Activated T-helper 17 cell treated with anti-CD3 and anti-CD28 coated beads, Interleukin-2, amount 50 U/mL, for 72 hours (primary cell): ENCODE results near the gene CCDC190. TPM values are rescaled to one million over a fixed set of nuclear protein-coding genes. Genes with fewer than 3 reads are reported as not detected.
"Not testable (repeated sequence)": the region's sequence is repeated elsewhere in the genome, so short reads cannot be mapped to it uniquely, and the experiment has no call there.

Experiments used
- ATAC-seq: fragments of 150-1000 bp; cut with Tn5 transposase; replicated peaks from 2 replicates; pipeline ENCODE4 v1.10.0; 2021; ENCODE audit warnings: mild to moderate bottlenecking, moderate library complexity
- H3K27ac Mint-ChIP-seq: one replicate; pipeline ENCODE4 v1.8.0; 2022; ENCODE audit warnings: mixed read lengths
- H3K27me3 Mint-ChIP-seq: one replicate; pipeline ENCODE4 v1.8.0; 2022; ENCODE audit warnings: mixed read lengths
- H3K36me3 Mint-ChIP-seq: one replicate; pipeline ENCODE4 v1.8.0; 2022; ENCODE audit warnings: low read depth, mild to moderate bottlenecking, mixed read lengths
- H3K4me1 Mint-ChIP-seq: one replicate; pipeline ENCODE4 v1.8.0; 2022; ENCODE audit warnings: mixed read lengths
- H3K4me3 Mint-ChIP-seq: one replicate; pipeline ENCODE4 v1.8.0; 2022; ENCODE audit warnings: mild to moderate bottlenecking, mixed read lengths
- H3K9me3 Mint-ChIP-seq: one replicate; pipeline ENCODE4 v1.8.0; 2022; ENCODE audit warnings: mixed read lengths
- total RNA-seq, 2 donors: library from RNA; stranded (reverse); gene quantifications; one replicate each; pipeline ENCODE4 v1.2.3, GENCODE V29; 2022

CCDC190 gene
- total RNA-seq, 2 donors from 2014 or later: not detected

GRCh38 chr1:162832470-162832869 lies 28.5 kb downstream of the CCDC190 start:
- H3K4me3 Mint-ChIP-seq: no peak overlapping the region
- H3K27me3 Mint-ChIP-seq: peaks cover 10% of the 10 kb centered on the region
- H3K4me1 Mint-ChIP-seq: peaks cover 5% of the 10 kb centered on the region

GRCh38 chr1:162829268-162829667 lies 31.7 kb downstream of the CCDC190 start:
- Mint-ChIP-seq H3K4me1 (no peaks in the 10 kb centered on the region), H3K9me3 (no peaks in the 10 kb centered on the region), H3K27ac (no peak overlapping the region), H3K36me3 (no peaks in the 10 kb centered on the region), H3K27me3 (peaks cover 17% of the 10 kb centered on the region), H3K4me3 (no peak overlapping the region)
- ATAC-seq: no peak

More at GRCh38 chr1:162832470-162832869, 28.5 kb downstream of the CCDC190 start:
- H3K36me3 Mint-ChIP-seq: no peaks in the 10 kb centered on the region
- ATAC-seq: no peak
- H3K9me3 Mint-ChIP-seq: no peaks in the 10 kb centered on the region
- H3K27ac Mint-ChIP-seq: no peak overlapping the region

GRCh38 chr1:162823771-162824525 lies 37.0 kb downstream of the CCDC190 start:
- Mint-ChIP-seq H3K4me1 (peaks cover 13% of the 10 kb centered on the region), H3K36me3 (no peaks in the 10 kb centered on the region), H3K27me3 (peaks cover 24% of the 10 kb centered on the region), H3K9me3 (no peaks in the 10 kb centered on the region), H3K4me3 (no peak overlapping the region), H3K27ac (no peak overlapping the region)
- ATAC-seq: peak; percentile 16

DNA sequence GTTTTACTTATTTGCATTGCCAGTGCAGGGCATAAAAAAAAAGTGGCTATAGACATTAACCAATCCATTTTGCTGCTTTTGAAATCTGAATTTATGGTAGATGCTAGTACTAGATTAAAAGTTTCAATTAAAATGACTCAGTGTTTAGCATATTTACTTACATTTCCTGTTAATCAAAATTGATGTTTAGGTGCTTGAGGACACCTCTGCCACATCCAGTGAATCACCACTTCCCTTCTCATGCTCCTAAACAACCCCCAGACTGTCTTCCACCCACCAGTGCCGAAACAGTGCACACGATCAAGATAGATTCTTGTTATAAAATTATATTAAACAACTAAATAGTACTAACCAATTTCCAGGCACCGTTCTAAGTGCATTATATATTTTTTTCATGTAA lies 37.7 kb downstream of the CCDC190 start:
- Mint-ChIP-seq H3K27me3 (peaks cover 20% of the 10 kb centered on the region), H3K27ac (no peak overlapping the region), H3K36me3 (no peaks in the 10 kb centered on the region), H3K4me1 (peaks cover 13% of the 10 kb centered on the region), H3K4me3 (peak overlapping the region; percentile 63), H3K9me3 (no peaks in the 10 kb centered on the region)
- ATAC-seq: peak; percentile 84

- Mint-ChIP-seq H3K36me3 (no peaks in the 10 kb centered on the region), H3K4me1 (peaks cover 13% of the 10 kb centered on the region), H3K4me3 (peak overlapping the region; percentile 63), H3K27ac (no peak overlapping the region), H3K27me3 (peaks cover 20% of the 10 kb centered on the region), H3K9me3 (no peaks in the 10 kb centered on the region)
- peak; percentile 37 for ATAC-seq
Measured at GRCh38 chr1:162822391-162823200, 38.4 kb downstream of the CCDC190 start.

DNA sequence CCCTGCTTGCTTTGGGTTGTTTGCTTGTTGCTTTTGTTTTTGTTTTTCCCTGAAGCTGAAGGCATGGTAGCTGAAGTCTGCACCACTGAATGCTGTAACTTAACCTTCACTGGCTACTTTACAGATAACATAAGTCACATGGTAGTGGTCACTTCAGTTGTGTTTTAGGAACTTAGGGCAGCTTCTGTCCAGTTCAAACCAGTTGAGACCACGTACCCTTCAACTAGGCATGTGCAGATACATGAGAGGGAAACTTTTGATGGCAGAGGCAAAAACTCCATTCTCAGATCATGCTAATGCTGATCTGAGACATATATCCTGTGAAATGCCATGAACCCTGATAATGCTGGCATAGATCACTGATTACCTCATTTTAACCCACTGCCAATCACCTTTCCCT lies 42.3 kb downstream of the CCDC190 start:
- not testable (repeated sequence) for H3K27ac Mint-ChIP-seq, ATAC-seq, H3K36me3 Mint-ChIP-seq, H3K27me3 Mint-ChIP-seq, H3K4me3 Mint-ChIP-seq, H3K9me3 Mint-ChIP-seq
- peaks cover 13% of the 10 kb centered on the region for H3K4me1 Mint-ChIP-seq

GRCh38 chr1:162818136-162818535 lies 42.8 kb downstream of the CCDC190 start:
- ATAC-seq, H3K4me3 Mint-ChIP-seq, H3K36me3 Mint-ChIP-seq: not testable (repeated sequence)

DNA sequence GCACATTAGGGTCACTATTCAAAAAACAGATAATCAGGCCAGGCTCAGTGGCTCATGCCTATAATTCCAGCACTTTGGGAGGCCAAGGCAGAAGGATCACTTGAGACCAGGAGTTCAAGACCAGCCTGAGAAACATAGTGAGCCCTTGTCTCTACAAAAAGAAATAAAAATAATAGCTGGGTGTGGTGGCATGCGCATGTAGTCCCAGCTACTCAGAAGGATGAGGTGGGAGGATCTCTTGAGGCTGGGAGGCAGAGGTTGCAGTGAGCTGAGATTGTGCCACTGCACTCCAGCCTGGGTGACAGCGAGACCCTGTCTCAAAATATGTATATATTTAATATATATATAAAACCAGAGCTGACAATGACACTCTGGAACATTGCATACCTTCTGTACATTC lies 48.6 kb downstream of the CCDC190 start:
- not testable (repeated sequence) for H3K4me3 Mint-ChIP-seq, H3K9me3 Mint-ChIP-seq, H3K27me3 Mint-ChIP-seq, H3K27ac Mint-ChIP-seq, H3K4me1 Mint-ChIP-seq, ATAC-seq
- H3K36me3 Mint-ChIP-seq: peaks cover 51% of the 10 kb centered on the region

More at GRCh38 chr1:162818136-162818535, 42.8 kb downstream of the CCDC190 start:
- H3K4me1 Mint-ChIP-seq: peaks cover 13% of the 10 kb centered on the region
- H3K9me3 Mint-ChIP-seq, H3K27me3 Mint-ChIP-seq, H3K27ac Mint-ChIP-seq: not testable (repeated sequence)

GRCh38 chr1:162807503-162807902 lies 53.5 kb downstream of the CCDC190 start:
- ATAC-seq, H3K9me3 Mint-ChIP-seq, H3K4me1 Mint-ChIP-seq, H3K27me3 Mint-ChIP-seq, H3K27ac Mint-ChIP-seq, H3K4me3 Mint-ChIP-seq: not testable (repeated sequence)
- H3K36me3 Mint-ChIP-seq: peaks cover 93% of the 10 kb centered on the region

Other genes starting within 250 kb of the CCDC190 start
- gene DDR2, start 228.7 kb downstream of the CCDC190 start, total RNA-seq: 1 to 10 TPM in 1 of 2 donors, under 1 TPM in 1; 0.34 to 1.7 TPM
- 10 to 100 TPM; 25.5 to 39.5 TPM for gene HSD17B7, start 70.5 kb downstream of the CCDC190 start, total RNA-seq
- gene RGS4, start 208.2 kb upstream of the CCDC190 start, total RNA-seq: not detected